Large intestine (tissue), 3 donors: Measurements from ENCODE around the gene TANGO6. TPM values are rescaled to one million over a fixed set of nuclear protein-coding genes. Genes with fewer than 3 reads are reported as not detected.

ENCODE experiments used
- DNase-seq, 2 donors: peaks; one replicate each; pipeline versions ENCODE4 v3.0.0 to v3.0.0-alpha.2; 2013
- H3K27ac ChIP-seq: one replicate; pipeline ENCODE4 v1.5.1; 2013; ENCODE audit warnings: low read length
- H3K27me3 ChIP-seq: 2 replicates; pipeline ENCODE4 v1.6.1; 2013; ENCODE audit warnings: low read length; ENCODE audit not compliant: control insufficient read depth, insufficient read depth
- H3K36me3 ChIP-seq: 2 replicates; pipeline ENCODE4 v1.6.1; 2013; ENCODE audit warnings: low read length; ENCODE audit not compliant: control insufficient read depth, insufficient read depth
- H3K4me1 ChIP-seq: one replicate; pipeline ENCODE4 v1.6.1; 2013; ENCODE audit warnings: low read length; ENCODE audit not compliant: control insufficient read depth, insufficient read depth
- H3K4me3 ChIP-seq: one replicate; pipeline ENCODE4 v1.5.1; 2013; ENCODE audit warnings: low read length
- H3K9me3 ChIP-seq: one replicate; pipeline ENCODE4 v1.6.1; 2013; ENCODE audit warnings: mild to moderate bottlenecking, low read depth, low read length, moderate library complexity; ENCODE audit not compliant: control insufficient read depth
- WGBS: methylation state at CpG from one replicate; pipeline ENCODE4 v1.1.5; 2013; ENCODE audit warnings: low lambda C conversion rate; ENCODE audit not compliant: insufficient coverage; 5-methylcytosine and 5-hydroxymethylcytosine counted together
- polyA plus RNA-seq: library from polyadenylated mRNA; unstranded; fragments of 120-200 nt; gene quantifications from one replicate; pipeline ENCODE4 v1.2.1, GENCODE V29; 2013

The TANGO6 gene
- polyA plus RNA-seq, 1 donor = 4.5 TPM

DNA sequence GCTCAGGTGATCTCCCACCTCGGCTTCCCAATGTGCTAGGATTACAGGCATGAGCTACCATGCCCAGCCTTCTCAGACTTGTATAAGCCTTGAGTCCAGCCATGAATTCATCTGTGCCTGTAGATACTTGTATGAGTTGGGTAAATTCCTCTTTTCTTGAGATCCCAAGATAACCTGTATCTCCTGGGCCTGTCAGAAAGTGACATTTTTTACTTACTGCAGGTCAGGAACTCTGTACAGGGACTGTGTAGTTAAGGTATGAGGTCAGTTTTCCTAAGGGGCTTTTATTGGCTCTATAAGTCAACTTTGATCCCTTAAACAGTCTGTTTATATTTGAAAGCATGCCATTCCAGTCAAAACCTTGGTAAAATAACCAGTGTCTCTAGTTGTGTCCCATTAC lies 155.8 kb downstream of the TANGO6 start:
- DNase-seq = no peak
- no peaks in the 10 kb centered on the region for H3K27me3 ChIP-seq
- H3K36me3 ChIP-seq = no peaks in the 10 kb centered on the region
- H3K9me3 ChIP-seq = peaks cover 8% of the 10 kb centered on the region
- H3K4me1 ChIP-seq = peaks cover 4% of the 10 kb centered on the region
- no peak overlapping the region for H3K4me3 ChIP-seq
- no CpG with 5 or more reads among the region's 1 CpG for WGBS
- H3K27ac ChIP-seq = no peak overlapping the region

DNA sequence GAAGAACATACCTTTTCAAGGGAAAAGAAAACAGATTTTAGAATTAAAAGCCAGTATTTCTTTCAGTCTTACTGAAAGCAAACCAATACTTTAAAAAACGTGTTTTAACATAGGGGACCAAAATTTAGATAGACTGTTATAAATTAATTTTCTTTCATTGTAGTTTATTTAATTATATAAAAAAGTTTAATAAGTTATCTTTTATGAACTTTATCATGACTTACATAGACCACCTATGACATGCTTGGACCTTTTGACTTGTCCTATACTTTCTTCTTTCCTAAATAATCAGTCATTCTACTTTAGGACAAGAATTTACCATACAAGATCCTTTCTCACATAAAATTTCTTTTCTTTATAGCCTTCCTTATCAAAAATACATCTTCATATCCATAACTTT lies 160.2 kb downstream of the TANGO6 start:
- no peak overlapping the region for H3K27ac ChIP-seq
- H3K4me3 ChIP-seq = no peak overlapping the region
- 91% methylated on average over 1 of the region's 1 CpG for WGBS

DNA sequence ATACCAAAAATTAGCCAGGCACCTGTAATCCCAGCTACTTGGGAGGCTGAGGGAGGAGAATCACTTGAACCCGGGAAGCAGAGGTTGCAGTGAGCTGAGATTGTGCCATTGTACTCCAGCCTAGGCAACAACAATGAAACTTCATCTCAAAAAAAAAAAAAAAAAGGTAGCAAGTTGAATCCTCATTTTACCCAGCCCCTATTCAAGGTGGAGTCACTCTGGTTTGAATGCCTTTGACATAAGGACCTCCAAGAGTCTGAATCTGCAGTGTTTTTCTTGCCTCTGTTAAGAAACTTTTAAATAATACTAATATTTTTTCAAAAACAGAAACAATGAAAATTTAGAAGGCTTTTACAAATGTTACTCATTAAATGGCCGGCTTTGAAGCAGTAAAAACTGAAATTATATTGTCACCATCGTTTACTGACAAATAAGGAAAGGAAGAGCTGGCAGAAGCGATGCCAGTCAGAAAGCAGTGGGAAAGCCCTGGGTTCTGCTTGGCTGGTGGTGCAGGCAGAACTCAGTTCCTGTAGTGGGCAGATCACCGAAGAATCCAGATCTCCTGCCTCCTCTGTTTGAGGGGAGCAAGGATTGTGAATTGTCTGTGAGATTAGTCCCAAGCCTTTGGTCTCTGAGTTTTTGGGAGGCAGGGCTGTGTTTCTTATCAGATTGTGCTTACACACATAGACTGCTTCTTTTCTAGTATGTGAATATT lies 162.5 kb downstream of the TANGO6 start:
- H3K4me1 ChIP-seq = no peaks in the 10 kb centered on the region
- no peaks in the 10 kb centered on the region for H3K36me3 ChIP-seq
- 100% methylated on average over 1 of the region's 5 CpGs for WGBS
- no peak for DNase-seq
- H3K9me3 ChIP-seq = peaks cover 8% of the 10 kb centered on the region
- H3K4me3 ChIP-seq = no peak overlapping the region
- no peak overlapping the region for H3K27ac ChIP-seq
- no peaks in the 10 kb centered on the region for H3K27me3 ChIP-seq

More for the DNA sequence above, 160.2 kb downstream of the TANGO6 start:
- H3K4me1 ChIP-seq = no peaks in the 10 kb centered on the region
- no peaks in the 10 kb centered on the region for H3K36me3 ChIP-seq
- no peak for DNase-seq
- no peaks in the 10 kb centered on the region for H3K27me3 ChIP-seq
- H3K9me3 ChIP-seq = peaks cover 8% of the 10 kb centered on the region

DNA sequence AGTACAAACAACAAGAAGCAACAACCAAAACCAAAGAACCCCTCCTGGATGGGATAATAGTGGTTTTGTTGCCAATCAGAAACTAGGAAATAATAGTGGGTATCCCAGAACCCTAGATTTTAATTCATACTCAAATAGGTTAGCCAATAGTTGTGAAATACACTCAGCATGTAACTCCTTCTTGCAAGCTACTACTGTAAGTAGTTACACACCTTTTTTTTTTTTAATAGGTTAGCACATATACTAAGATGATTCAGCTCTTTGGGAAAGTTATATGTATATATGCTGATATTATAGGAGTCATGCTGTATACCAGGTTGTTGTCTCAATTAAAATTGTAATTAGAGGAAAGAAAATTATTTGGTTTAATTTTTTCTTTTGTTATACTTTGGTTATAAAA lies 169.6 kb downstream of the TANGO6 start:
- no peaks in the 10 kb centered on the region for H3K36me3 ChIP-seq
- H3K27ac ChIP-seq = no peak overlapping the region
- no peak overlapping the region for H3K4me3 ChIP-seq
- no peaks in the 10 kb centered on the region for H3K9me3 ChIP-seq
- no peaks in the 10 kb centered on the region for H3K27me3 ChIP-seq
- H3K4me1 ChIP-seq = no peaks in the 10 kb centered on the region
- DNase-seq = no peak

DNA sequence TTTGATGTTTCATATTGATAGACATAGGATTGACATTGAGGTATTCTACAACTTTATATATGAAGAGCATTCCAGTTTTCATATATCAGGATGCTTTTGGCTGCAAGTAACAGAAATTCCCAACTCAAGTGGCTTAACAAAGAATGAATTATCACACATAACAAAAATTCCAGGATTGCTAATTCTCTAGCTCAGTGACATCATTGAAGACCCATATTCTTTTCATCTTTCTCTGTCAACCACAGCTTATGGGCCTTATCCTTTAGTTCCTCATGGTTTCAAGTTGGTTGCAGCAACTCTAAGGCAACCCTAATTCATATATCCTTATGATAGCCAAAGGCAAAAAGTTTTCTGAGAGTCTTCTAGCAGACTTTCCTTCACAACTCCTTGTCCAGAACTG lies 170.7 kb downstream of the TANGO6 start:
- no peak overlapping the region for H3K27ac ChIP-seq
- H3K9me3 ChIP-seq = no peaks in the 10 kb centered on the region
- no peaks in the 10 kb centered on the region for H3K4me1 ChIP-seq
- H3K36me3 ChIP-seq = no peaks in the 10 kb centered on the region
- no peak for DNase-seq
- H3K27me3 ChIP-seq = no peaks in the 10 kb centered on the region
- no peak overlapping the region for H3K4me3 ChIP-seq

GRCh38 chr16:69014811-69015210 lies 171.5 kb downstream of the TANGO6 start:
- DNase-seq = no peak
- no peaks in the 10 kb centered on the region for H3K27me3 ChIP-seq
- H3K4me3 ChIP-seq = no peak overlapping the region
- H3K9me3 ChIP-seq = no peaks in the 10 kb centered on the region
- H3K36me3 ChIP-seq = no peaks in the 10 kb centered on the region
- no peaks in the 10 kb centered on the region for H3K4me1 ChIP-seq
- no peak overlapping the region for H3K27ac ChIP-seq

GRCh38 chr16:69017036-69017783 lies 173.9 kb downstream of the TANGO6 start:
- Histone ChIP-seq H3K9me3 (no peaks in the 10 kb centered on the region), H3K27ac (no peak overlapping the region), H3K36me3 (no peaks in the 10 kb centered on the region), H3K27me3 (no peaks in the 10 kb centered on the region), H3K4me3 (no peak overlapping the region), H3K4me1 (no peaks in the 10 kb centered on the region)
- 70% methylated on average over 1 of the region's 2 CpGs for WGBS
- DNase-seq = no peak

DNA sequence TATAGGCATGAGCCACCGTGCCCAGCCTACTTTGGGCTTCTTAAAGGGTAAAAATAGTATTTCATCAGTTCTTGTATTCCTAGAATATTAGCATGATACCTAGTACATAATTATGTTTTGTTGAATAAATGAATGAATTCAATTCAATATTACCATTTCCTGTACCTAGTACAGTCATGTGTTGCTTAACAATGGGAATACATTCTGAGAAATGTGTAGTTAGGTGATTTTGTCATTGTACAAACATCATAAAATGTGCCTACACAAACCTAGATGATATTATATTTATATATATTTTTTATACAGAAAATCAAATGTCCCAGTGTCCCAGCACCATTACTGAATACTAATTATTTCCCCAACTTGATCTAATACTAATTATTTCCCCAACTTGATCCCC lies 176.5 kb downstream of the TANGO6 start:
- Histone ChIP-seq H3K4me1 (no peaks in the 10 kb centered on the region), H3K9me3 (no peaks in the 10 kb centered on the region), H3K4me3 (no peak overlapping the region), H3K27me3 (no peaks in the 10 kb centered on the region), H3K36me3 (no peaks in the 10 kb centered on the region), H3K27ac (no peak overlapping the region)
- DNase-seq = no peak
- WGBS = no CpG with 5 or more reads among the region's 1 CpG

DNA sequence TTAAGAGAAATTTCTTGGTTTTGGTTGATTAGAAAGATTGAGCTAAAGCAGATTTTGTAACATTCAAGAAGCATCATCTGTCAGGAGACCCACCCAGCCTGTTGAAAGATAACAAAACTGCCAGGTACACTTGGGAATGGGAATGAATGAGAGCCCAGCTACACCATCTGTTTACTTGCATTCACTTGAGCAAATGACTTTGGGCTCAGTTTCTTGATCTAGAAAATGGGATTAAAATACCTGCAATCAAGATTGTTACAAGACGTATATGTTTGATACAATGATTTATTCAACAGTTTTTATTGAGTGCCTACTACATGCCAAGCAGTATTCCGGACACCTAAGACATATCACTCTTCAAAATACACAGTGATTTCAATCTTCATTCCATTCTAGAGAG lies 185.8 kb downstream of the TANGO6 start:
- no peak for DNase-seq
- peaks cover 2% of the 10 kb centered on the region for H3K36me3 ChIP-seq
- H3K4me3 ChIP-seq = no peak overlapping the region
- 100% methylated on average over 1 of the region's 2 CpGs for WGBS
- H3K27ac ChIP-seq = no peak overlapping the region
- no peaks in the 10 kb centered on the region for H3K27me3 ChIP-seq
- no peaks in the 10 kb centered on the region for H3K9me3 ChIP-seq
- H3K4me1 ChIP-seq = peaks cover 12% of the 10 kb centered on the region

GRCh38 chr16:69031877-69032301 lies 188.6 kb downstream of the TANGO6 start:
- Histone ChIP-seq H3K27ac (peak overlapping the region; percentile 54), H3K27me3 (no peaks in the 10 kb centered on the region), H3K4me3 (no peak overlapping the region), H3K36me3 (peaks cover 2% of the 10 kb centered on the region), H3K4me1 (peaks cover 12% of the 10 kb centered on the region), H3K9me3 (no peaks in the 10 kb centered on the region)
- WGBS = no CpG with 5 or more reads among the region's 8 CpGs
- DNase-seq = peak; percentile 96 to 98
